ENCODE results near the gene GPR179.

DNA sequence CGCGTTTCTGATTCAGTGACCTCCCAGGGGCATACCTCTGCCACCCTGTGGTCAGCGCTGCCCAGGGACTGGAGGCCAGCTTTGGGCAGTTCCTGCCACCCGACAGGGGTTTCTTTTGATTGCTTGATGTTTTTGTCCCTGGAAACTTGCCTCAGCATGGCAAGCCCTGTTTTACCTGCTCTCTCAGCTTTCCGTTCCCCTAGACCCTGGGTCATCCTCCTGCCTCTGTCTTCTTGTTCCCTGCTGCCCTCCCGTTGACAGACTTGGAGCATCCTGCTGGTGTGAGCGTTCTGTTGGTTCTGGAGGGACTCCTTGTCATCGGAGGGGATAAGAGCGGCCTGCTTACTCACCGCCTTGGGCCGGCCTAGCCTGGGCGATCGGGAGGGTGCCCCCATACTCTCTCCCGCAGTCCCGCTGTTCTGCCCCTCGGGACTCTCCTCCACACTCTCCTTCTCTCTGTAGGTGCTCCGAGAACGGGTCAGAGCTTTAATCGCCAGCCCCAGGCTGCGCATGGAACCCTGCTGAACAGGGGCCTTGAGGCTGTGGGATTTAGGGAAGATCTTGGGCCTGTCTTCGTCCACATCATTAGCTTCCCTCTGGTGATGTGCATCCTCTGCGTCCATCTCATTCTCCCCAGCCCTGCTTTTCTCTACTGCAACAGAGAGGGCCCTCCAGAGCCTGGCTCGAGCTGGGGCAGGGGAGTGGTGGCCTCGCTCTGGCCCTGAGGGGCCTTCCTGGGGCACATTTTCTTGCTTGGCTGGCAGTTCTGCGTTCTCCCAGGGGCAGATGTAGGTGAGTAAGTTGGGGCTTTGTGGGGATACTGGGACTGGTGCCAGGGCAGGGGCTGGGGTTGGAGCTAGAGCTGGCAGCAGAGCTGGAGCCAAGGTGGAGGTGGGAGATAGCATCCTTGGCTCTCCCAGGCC, 13.7 kb downstream of the GPR179 start:
- TF ChIP-seq EZH2 (IDR thresholded peaks at IDR 0.05; ENCODE audit: insufficient read depth, poor library complexity, severe bottlenecking) (no peak), EZH2phosphoT487 (IDR thresholded peaks at IDR 0.05; ENCODE audit: insufficient read depth, low read depth) (no peak)

All from GM23248 (cell line).